ENCODE measurements around the gene ANKRD29.
"Not testable (repeated sequence)": the region's sequence is repeated elsewhere in the genome, so short reads cannot be mapped to it uniquely, and the experiment has no call there.

Gene ANKRD29

GRCh38 chr18:23613091-23613475 is 49.6 kb downstream of the ANKRD29 start:
- DNase-seq, result not testable (repeated sequence)

- no peak for DNase-seq
Observed at GRCh38 chr18:23612434-23613090, 50.1 kb downstream of the ANKRD29 start.

- DNase-seq, result no peak
Observed at GRCh38 chr18:23609390-23610023, 53.2 kb downstream of the ANKRD29 start.

GRCh38 chr18:23608211-23608610 is 54.5 kb downstream of the ANKRD29 start:
- no peak for DNase-seq

GRCh38 chr18:23605941-23606340 is 56.8 kb downstream of the ANKRD29 start:
- no peak for DNase-seq

DNA sequence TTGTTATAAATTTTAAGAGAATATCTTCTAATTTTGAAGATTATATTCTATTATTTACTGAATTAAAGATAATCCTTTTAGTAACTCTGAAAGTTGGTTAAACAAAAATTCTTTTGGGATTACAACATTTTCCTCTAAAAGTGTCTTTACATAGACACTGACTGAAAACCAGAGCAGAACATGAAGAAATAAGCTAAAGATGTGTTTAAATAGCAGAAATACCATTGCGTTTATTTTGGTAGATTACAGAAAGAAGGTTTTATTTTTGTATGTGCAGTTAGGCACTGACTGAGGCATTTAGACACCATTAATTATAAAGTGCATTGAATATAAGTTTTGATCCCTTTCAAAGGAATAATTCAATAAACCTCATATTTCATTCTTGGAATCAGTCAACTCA is 62.9 kb downstream of the ANKRD29 start:
- DNase-seq, result no peak

DNA sequence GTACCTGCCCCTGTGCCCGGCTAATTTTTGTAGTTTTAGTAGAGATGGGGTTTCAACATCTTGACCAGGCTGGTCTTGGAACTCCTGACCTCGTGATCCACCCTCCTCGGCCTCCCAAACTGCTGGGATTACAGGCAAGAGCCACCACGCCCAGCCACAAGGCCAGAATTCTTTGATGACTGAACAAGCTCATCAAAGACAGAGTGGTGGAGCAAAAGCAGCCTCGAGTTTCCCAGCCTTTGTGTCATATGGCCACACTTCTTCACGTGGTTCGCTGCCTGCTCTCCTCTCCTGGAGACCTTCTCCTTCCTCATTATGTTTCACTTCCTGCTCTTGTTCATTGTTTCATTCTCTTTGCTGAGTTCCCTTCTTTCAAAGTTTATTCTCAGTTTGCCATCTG is 66.5 kb downstream of the ANKRD29 start:
- no peak for DNase-seq

GRCh38 chr18:23595591-23595990 is 67.1 kb downstream of the ANKRD29 start:
- DNase-seq, result no peak

- DNase-seq, result no peak
Observed at GRCh38 chr18:23593720-23594119, 69.0 kb downstream of the ANKRD29 start.

- no peak for DNase-seq
Observed at GRCh38 chr18:23592911-23593310, 69.8 kb downstream of the ANKRD29 start.

GRCh38 chr18:23591011-23591410 is 71.7 kb downstream of the ANKRD29 start:
- no peak for DNase-seq

DNA sequence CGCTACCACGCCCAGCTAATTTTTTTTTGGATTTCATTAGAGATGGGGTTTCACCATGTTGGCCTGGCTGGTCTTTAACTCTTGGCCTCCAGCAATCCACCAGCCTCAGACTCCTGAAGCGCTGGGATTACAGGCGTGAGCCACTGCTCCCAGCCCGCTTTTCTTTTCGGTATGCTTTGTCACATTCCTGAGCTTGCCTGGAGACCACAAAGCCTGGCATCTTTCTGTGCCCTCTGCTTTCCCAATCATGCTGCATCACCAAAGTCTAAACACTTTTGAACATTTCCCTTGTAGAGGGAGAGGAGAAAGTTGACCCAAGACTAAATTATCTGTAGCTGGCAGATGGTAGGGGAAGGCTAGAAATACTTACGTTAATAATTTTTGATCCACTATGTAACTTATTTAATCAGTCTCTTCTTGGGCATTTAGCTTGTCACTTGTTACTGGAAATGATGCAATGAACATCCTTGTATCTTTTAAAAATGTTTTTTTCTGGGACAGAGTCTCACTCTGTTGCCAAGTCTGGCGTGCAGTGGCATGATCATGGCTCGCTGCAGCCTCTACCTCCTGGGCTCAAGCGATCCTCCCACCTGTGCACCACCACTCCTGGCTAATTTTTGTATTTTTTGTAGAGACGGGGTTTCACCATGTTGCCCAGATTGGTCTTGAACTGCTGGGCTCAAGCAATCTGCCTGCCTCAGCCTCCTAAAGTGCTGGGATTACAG is 73.7 kb downstream of the ANKRD29 start:
- no peak for DNase-seq

- DNase-seq, result no peak
Observed at GRCh38 chr18:23587220-23587642, 75.5 kb downstream of the ANKRD29 start.

DNA sequence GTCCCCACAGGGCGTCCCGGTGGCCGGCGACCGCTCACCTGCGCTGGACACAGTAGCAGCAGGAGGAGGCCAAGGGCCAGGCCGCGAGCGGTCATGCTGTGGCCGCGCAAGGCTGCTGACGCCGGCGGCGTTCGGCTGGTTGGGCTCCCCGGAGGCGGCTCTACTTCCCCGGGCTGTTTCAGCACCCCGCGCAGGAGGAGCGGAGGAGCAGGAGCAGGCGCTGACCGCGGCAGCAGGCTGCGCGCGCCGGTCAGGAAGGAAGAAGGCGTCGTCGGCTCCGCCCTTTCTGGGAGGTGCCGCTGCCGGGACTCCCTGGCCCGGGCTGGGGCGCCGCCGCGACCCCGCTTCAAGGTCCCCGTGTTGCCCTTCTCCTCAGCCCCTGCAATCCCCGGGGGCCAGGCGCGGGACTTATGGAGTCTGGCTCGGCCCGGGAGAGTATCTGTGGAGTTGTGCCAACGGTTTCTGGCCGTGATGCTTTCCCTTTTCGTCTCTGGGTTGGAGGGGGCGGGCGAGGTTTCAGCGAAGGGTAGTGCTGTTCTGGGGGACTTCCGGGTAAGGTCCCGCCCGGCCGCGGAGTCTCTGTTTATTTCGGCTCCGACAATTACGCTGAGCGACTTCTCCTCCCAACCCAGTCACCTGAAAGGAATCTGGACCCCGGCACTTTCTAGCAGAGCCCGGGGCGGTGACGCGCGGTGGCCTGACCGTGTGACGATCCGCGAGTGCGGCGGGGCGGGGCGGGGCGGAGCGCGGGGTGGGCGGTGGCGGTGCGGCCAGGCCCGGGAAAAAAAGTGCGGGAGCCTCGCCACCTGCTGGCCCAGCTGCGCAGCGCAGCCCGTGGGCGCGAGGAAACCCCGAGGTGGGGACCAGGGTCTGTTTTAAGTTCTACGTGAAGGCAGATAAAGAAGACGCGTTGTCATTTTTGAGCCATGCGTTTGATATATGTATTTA is 76.2 kb downstream of the ANKRD29 start, which contains the start of gene NPC1:
NPC1 (minus strand) TSS at position 258 of the 948 bp plus-strand sequence; CDS start at position 95, 163 bp downstream.
- DNase-seq, result peak; percentile 85 to 93

DNA sequence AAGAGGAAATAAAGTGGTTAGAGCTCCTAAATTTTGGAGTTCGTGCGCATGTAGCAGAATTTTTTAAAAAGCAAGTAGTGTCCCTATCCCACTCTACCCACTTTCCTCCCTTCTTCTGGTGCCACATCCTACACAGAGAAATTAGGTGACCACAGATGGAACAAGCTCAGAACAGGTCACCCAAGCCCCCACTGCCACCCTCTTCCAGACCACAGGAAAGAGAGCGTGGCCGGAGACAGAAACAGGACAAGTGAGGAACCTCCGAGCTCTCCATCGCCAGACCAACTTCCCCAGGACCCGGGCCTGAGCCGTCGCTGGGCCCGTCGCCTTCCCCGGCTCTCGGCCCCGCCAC is 76.8 kb downstream of the ANKRD29 start:
- no peak for DNase-seq

GRCh38 chr18:23585007-23585871 is 77.5 kb downstream of the ANKRD29 start:
- DNase-seq, result no peak

GRCh38 chr18:23584019-23584983 is 78.4 kb downstream of the ANKRD29 start:
- DNase-seq, result no peak

DNA sequence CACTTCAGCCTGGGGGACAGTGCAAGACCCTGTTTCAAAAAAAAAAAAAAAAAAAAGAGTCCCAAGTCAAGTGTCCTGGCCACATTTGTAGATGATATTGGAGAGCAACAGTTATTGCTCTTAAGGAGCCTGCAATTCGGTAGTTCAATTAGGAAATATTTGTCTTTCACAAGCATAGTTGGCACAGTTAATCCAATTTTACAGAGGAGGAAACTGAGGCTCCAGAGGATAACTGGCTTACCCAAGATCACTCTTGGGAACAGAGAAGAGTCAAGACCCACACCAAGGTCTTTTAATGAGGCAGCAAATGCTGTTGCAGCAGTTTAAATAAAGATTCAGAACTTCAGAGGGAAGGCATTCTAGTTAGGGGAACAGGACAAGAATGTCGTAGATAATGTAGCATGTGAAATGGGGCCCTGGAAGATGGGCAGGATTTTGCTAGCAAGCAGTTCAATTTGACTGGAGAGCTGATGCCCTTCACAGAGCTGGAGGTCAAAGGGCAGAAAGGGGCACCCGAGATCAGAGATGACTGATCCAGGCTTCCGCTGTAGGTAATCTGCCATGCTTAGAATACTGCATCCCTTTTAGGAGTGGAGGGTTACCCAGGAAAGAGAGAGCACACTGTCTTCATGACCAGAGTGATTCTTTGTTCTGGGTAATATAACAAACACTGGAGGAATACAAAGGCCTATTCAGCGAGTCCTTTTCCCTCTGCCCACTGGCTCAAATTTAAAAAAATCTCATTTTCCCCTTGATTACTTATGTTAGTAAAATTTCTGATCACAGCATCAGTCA is 79.4 kb downstream of the ANKRD29 start:
- no peak for DNase-seq

DNA sequence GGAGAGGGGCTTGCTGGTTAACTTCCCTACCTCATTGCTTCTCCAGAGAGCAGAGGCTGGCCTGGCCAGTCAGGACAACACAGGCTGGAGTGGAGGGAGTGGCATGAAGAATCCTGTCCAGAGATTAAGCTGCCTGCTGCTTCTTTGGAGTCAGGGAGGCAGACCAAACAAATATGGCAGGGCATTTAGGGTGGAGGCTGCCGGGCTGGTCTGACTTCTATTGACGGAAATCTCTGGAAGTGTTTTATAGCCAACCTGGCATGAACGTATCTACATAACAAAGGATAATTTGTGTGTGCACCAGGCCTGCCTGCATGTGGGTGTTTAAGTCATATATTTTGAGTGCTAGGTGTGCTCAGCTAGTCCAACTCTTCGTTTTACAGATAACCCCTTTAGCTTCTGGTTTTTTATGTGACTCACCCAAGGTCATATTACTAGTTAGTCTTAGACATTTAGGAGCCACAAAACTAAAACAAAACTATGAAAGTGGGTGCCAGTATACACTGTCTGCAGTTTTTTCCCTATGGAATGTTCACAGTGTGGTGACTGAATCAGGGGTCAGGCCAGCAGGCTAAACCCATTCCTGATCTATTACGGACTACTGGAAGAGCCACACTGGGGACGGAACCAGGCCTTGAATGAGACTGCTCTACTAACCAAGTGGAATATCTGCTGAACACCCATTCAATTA is 81.9 kb downstream of the ANKRD29 start:
- no peak for DNase-seq

Data from NCI-H1930 (cell line).